HG02970 (cell line): Measurements from ENCODE around the gene LRP3.
"Not testable (repeated sequence)": the region's sequence is repeated elsewhere in the genome, so short reads cannot be mapped to it uniquely, and the experiment has no call there.

Experiments used
- ATAC-seq: cut with Tn5 transposase; IDR thresholded peaks from one replicate; pipeline ENCODE4 v1.9.1; 2021; ENCODE audit warnings: mild to moderate bottlenecking, moderate library complexity, moderate number of reproducible peaks; ENCODE audit not compliant: unreplicated experiment, low FRiP score

LRP3 gene

GRCh38 chr19:33193865-33194362 is at the start of gene LRP3:
Gene LRP3 (plus strand): TSS chr19:33194330. CDS start chr19:33194786, 456 bp downstream.
- ATAC-seq, result no peak

- no peak for ATAC-seq
Measured at GRCh38 chr19:33146209-33146608, 47.9 kb upstream of the LRP3 start.

- no peak for ATAC-seq
Measured at GRCh38 chr19:33147538-33147937, 46.6 kb upstream of the LRP3 start.

GRCh38 chr19:33150852-33151518 is 43.1 kb upstream of the LRP3 start:
- no peak for ATAC-seq

GRCh38 chr19:33152176-33152575 is 42.0 kb upstream of the LRP3 start:
- no peak for ATAC-seq

- not testable (repeated sequence) for ATAC-seq
Measured at GRCh38 chr19:33152625-33153024, 41.5 kb upstream of the LRP3 start.

- not testable (repeated sequence) for ATAC-seq
Measured at GRCh38 chr19:33154313-33154712, 39.8 kb upstream of the LRP3 start.

GRCh38 chr19:33156334-33156733 is 37.8 kb upstream of the LRP3 start:
- ATAC-seq, result no peak

- no peak for ATAC-seq
Measured at GRCh38 chr19:33157906-33158305, 36.2 kb upstream of the LRP3 start.

GRCh38 chr19:33158365-33158764 is 35.8 kb upstream of the LRP3 start:
- ATAC-seq, result no peak

- no peak for ATAC-seq
Measured at GRCh38 chr19:33159149-33159548, 35.0 kb upstream of the LRP3 start.

GRCh38 chr19:33159893-33160292 is 34.2 kb upstream of the LRP3 start:
- no peak for ATAC-seq

- ATAC-seq, result no peak
Measured at GRCh38 chr19:33161201-33161600, 32.9 kb upstream of the LRP3 start.

GRCh38 chr19:33163481-33163880 is 30.6 kb upstream of the LRP3 start:
- ATAC-seq, result no peak

GRCh38 chr19:33166037-33166436 is 28.1 kb upstream of the LRP3 start:
- ATAC-seq, result not testable (repeated sequence)

GRCh38 chr19:33167438-33167837 is 26.7 kb upstream of the LRP3 start:
- no peak for ATAC-seq

GRCh38 chr19:33168528-33168927 is 25.6 kb upstream of the LRP3 start:
- no peak for ATAC-seq

- no peak for ATAC-seq
Measured at GRCh38 chr19:33171222-33171795, 22.8 kb upstream of the LRP3 start.

GRCh38 chr19:33171916-33172359 is 22.2 kb upstream of the LRP3 start:
- ATAC-seq, result no peak

GRCh38 chr19:33174186-33174585 is 19.9 kb upstream of the LRP3 start:
- no peak for ATAC-seq

GRCh38 chr19:33175156-33175782 is 18.9 kb upstream of the LRP3 start:
- ATAC-seq, result no peak
